Measurements from ENCODE around the gene PRSS21.

Gene PRSS21

DNA sequence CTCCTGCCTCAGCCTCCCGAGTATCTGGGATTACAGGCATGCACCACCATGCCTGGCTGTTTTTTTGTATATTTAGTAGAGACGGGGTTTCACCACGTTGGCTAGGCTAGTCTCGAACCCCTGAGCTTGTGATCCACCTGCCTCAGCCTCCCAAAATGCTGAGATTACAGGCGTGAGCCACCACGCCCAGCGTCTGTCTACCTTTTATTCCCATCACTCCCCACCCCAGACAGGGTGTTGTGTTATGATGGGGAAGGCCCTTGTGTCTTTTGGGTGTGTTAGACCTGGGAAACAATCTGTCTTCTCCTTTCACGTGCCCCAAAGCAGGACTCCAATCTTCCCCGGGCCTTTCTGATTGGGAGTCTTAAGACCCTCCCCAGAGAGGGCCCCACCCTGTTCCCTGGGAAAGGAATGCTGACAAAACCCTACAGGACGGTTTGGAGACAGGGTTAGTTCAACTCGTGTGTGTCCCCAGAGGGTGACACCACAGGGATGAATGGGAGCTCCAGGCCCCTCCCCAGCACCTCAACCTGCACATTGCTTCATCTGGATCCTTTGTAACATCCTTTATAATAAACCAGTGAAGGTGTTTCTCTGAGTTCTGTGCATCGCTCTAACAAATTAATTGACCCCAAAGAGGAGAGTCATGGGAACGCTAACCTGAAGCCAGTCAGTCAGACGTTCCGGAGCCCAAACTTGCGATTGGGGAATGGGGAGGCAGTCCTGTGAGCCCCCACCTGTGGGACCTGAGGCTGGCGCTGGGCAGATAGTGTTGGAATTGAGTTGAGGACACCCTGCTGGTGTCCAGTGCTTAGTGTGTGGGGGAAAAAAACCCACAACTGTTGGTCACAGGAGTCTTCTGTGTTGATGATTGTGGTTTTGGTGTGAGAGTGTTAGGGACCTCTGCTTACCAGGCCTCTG, 36.8 kb upstream of the PRSS21 start:
- no peak for DNase-seq

DNA sequence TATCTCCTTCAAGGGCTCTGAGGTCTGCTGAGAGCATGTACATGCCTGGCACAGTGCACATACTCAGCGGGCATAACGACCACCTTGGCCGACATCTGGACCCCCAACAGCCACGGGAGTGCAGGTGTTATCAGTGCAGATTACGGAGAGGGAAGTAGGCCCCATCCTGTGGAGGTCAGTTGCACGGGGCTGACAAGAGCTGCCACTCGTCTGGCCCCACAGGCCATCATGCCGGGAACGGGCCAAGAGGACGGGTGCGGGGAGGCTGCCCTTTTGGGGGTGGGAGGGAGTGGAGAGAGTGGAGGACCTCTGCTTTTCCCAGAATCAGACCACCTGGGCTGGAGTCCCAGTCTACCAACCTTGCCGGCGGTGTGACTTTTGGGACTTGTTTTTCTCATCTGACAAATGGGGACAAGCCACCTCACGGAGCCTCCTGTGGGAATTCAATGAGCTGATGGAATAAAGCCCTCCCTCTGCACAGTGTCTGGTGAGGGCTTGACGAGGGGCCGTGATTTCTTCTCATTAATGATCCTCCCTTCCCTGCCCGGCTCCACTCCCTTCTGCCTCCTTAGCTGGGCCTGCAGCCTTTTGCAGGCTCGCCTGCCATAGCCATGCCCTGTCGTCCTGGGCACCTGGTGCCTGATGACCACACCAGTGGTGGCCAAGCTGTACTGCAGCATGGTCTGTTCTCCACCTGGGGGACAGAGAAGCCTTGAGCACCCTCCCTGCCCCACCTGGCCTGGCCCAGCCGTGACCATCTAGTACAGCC, 34.3 kb upstream of the PRSS21 start:
- no peak for DNase-seq

DNA sequence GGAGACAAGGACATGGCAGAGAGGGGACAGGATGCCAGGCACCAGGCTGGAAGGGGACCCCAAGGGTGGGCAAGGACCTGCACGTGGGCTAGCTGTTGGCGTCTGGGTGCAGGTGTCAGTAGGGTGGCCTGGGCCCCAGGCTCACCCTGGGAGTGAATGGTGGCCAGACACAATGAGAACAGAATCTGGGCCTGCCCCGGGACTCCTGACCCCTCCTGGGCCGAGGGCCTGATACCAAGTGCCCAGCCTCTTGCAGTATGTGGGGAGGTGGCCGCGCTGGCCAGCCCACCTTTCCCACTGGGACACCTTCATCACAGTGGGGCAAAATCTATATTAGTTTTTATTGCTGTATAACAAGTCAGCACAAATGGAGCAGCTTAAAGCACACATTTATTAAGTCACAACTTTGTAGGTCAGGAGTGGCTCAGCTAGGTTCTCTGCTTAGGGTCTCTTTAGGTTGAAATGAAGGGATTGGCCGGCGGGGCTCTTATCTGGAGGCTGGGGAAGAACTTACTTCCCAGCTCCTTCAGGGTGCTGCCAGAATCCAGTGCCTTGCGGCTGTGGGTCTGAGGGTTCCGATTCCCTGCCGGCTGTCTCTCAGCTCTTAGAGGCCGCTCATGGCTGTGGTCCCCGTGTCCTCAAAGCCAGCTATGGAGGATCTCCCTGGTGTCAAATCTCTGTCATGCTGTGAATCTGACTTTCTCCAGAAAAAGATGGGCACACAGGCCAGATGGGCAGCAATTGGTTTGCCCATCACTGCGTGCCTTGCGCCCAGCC, 33.3 kb upstream of the PRSS21 start:
- DNase-seq: no peak

DNA sequence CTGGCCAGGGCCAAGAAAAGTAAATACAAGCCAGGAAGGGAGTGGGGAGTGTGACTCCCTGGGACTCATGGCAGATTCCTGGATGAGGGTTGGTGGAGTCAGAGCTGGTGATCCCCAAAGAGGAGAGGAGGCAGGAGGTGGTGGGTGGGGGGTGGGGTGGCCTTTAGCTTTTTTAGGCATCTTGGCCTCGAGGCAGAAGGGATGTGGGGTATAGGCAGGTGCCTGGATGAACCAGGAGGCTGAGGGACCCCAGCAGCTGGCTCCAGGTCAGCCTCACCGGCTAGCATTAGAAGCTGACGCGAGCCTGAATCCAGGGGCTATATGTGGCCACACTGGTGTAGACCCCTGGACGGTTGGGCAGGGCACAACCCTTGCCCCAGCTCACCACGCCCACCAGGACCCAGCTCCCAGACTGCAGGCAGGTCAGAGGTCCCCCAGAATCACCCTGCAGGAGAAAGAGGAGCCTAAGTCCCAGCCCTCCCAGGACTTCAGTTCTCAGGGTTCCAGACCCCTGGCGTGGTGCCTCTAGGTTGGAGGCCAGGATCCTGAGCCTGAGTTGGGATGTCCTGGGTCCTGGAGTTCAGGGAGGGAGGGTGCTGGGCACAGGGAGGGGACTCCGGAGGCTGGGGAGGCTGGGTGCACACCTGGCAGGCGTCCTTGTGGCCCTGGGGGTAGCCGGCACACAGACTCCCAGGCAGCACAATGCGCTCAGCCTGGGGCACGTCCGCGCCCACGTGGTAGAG, 32.5 kb upstream of the PRSS21 start:
- no peak for DNase-seq

DNA sequence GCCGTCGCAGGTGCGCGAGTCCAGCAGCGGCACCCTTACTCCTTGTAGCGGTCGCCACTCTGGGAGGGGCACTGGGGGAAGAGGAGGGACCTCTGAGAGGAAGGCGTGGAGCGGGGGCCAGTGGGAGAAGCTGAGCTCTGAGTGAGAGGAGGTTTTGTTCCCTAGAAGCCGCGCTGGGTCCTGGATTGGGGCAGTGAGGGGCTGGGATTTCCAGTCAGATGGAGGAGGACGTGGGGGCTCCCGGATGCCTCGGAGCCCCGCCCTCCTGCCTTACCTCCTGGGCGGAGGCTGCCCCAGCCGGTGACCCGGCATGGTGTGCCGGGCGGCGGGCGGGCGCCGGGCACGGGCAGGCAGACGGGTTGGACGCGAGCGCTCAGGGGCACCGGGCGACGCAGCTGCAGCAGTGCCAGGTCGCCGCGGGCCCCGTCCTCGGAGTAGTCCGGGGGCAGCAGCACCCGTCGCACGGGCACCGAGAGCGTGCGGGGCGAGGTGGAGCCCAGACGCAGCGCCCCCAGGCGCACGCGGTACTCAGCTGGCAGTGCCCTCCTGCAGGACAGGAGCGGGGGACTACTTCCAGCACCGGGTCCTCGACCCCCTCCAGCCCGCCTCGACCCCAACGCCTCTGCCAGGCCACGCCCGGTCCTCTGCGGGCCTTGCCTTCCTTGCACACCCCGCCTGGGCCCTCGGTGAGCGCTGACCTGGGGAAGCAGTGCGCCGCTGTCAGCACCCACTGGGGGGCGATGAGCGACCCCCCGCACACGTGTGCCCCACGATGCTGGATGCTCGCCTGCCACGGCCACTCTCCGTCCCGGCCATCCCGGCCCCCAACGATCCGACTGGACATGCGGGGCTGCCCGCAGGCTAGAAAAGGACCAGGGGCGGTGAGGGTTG, 31.7 kb upstream of the PRSS21 start:
- peak; percentile 13 for DNase-seq

DNA sequence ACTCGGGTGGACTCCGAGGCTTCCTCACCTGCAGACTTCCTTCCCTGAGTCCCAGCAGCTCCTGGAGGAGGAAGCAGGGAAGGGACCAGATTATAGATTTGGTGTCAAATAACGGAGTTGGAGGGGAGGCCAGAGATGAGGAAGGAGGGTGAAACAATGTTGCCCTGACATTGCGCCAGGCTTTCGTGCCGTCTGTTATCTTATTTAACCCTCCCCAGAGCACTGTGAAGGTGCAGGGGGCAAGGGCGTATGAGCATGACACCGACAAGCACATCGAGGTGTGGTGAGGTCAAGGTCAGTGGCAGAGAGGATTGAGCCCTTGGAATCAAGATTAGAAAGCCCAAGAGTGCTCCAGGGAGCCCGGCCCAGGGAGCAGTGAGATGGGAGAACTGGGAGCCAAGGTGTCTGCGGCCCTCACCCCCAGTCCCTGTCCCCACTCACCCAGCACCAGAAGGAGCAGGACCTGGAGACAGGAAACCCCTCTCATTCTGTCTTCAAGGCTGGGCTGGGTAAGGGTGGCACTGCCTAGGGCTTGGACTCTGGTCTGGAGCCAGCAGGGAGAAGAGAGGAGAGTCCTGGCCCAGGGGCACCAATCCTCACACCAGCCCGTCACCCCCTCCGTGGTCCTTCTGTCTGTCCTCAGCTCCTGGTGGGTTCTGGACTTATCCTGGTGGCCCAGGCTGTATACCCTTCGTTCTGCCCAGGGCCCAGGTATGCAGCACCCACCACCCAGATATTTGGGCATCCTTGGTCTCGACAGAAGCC, 30.8 kb upstream of the PRSS21 start:
- DNase-seq: no peak

DNA sequence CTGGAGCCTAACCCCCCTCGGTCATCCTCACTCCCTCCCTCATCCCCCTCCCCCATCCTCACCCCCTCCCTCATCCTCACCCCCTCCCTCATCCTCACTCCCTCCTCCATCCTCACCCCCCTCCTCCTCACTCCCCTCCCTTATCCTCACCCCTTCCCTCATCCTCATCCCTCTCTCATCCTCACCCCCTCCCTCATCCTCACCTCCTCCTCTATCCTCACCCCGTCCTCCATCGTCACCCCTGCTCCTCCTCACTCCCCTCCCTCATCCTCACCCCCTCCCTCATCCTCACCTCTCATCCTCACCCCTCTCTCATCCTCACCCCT, 30.2 kb upstream of the PRSS21 start:
- no peak for DNase-seq

DNA sequence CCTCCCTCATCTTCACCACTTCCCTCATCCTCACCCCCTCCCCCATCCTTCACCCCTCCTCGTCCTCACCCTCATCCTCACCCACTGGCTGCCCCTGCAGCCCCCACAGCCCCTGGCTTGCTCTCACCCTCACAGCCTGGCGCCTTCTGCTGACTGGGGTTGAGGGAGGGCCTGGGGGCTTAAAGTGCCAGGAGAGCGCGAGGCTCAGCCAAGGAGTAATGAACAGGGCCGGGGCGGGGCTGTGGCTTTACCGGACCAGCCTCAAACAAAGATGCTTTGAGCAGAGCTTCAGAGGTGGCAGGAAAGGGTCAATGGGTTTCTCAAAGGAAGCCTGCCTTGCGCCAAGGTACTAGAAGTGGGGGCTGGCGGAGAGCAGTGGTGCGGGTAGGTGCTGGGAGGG, 29.6 kb upstream of the PRSS21 start, which contains the start of gene PRSS33:
Gene PRSS33 (minus strand): TSS at position 155 of the 400 bp plus-strand sequence. CDS start 1,013 bp downstream, outside the sequence.
- no peak for DNase-seq

DNA sequence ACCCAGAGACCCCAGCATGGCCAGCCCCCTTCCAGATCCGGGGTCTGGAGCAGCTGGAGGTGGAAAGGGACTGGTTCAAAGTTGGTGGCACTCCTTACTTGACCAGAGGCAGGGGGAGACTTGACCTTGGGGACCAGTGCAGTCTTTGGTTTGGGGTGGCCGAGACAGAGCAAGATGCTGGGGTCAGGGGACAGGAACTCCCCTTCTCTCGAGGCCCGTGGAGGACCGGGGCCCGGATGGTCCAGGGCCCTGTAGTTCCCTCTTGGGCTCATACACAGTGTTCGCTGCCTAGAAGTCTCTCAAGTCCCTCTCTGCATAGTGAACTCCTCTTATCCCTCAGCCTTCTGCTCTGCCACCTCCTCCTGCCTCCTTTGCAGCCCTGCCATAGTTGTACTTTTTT, 29.1 kb upstream of the PRSS21 start:
- no peak for DNase-seq

DNA sequence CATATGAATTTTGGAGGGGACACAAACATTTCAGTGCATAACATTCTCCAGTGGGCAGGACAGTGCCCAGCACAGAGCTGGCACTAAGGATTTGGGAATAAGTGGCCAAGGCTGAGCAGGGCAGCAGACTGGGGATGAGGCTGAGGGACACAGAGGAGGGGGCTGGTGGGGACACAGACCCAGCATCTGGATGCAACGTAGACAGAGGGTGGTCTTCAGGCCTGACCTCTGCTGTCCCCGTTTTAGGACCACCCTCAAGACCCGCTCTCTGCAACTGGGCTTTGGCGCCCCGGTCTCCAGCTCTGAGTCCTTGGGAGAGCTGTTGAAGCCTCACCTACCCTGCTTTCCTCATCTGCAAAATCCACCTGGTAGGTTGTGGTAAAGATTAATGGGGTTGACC, 26.4 kb upstream of the PRSS21 start:
- DNase-seq: no peak

DNA sequence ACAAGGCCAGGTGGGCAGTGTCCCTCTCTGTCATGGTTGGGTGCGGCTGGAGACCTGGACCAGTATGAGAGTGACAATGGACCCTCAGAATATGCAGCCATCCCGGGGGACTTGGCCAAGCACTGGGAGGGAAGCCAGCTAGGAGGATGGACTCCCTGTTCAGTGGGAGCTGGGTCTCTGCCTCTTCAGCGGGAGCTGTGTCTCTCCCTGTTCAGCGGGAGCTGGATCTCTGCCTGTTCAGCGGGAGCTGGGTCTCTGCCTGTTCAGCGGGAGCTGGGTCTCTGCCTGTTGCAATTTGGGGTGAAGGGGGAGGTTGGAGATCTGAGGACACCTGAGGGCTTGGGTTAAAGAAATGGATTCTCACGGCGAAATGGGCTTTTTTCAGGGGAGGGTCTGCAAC, 25.9 kb upstream of the PRSS21 start:
- DNase-seq: no peak

DNA sequence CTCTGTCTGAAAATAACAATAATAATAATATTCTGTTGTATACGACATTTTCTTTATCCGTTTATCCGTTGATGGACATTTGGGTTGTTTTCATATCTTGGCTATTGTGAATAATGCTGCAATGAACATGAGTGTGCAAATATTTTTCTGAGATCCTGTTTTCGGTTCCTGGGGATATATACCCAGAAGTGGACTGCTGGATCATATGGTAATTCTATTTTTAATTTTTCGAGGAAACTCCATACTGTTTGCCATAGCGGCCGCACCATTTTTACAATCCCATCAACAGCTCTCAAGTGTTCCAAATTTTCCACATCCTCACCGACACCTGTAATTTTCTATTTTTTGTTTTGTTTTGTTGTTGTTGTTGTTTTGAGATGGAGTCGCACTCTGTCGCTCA, 24.1 kb upstream of the PRSS21 start:
- no peak for DNase-seq

DNA sequence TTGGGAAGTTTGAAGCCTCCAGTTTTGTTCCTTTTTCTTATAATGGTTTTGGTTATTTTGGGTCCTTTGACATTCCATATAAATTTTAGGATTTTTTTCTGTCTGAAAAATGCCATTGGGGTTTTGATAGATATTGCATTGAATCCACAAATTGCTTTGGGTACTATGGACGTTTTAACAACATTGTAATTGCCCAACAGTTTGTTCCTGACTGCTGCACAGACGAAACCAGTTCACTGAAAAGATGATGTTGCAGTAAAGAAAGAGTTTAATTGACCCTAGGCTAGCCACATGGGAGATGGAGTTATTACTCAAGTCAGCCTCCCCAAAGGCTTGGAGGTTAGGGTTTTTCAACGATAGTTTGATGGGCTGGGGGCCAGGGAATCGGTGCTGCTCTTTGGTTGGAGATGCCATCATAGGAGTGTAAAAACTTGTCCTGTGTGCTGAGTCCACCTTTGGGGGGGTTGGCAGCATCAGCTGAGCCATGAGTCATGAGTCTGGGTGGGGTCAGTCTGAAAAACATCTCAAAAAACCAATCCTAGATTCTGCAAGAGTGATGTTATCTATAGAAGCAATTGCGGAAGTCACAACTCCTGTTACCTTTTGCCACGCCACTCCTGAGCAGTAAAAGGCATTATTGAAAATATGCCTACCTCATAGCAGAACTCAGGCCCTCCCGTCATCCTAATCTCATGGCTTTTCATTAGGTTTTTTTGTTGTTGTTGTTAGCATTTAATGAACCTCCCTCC, 21.5 kb upstream of the PRSS21 start:
- no peak for DNase-seq

DNA sequence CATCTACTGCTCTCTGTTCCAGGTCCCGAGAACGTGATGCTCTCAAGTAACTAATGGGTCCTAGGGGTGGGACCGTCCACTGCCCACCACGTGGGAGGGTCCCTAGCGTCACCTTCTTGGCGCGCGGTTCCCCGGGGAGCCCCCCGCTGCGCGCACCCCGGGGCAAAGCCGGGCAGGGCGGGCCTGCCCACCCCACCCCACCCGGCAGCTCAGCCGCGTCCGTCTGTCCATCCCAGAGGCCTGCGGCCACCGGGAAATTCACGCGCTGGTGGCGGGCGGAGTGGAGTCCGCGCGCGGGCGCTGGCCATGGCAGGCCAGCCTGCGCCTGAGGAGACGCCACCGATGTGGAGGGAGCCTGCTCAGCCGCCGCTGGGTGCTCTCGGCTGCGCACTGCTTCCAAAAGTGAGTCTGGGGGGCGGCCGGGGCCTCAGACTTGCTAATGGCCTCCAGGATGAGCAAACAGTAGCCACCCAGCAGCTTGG, 18.3 kb upstream of the PRSS21 start:
- DNase-seq: no peak

DNA sequence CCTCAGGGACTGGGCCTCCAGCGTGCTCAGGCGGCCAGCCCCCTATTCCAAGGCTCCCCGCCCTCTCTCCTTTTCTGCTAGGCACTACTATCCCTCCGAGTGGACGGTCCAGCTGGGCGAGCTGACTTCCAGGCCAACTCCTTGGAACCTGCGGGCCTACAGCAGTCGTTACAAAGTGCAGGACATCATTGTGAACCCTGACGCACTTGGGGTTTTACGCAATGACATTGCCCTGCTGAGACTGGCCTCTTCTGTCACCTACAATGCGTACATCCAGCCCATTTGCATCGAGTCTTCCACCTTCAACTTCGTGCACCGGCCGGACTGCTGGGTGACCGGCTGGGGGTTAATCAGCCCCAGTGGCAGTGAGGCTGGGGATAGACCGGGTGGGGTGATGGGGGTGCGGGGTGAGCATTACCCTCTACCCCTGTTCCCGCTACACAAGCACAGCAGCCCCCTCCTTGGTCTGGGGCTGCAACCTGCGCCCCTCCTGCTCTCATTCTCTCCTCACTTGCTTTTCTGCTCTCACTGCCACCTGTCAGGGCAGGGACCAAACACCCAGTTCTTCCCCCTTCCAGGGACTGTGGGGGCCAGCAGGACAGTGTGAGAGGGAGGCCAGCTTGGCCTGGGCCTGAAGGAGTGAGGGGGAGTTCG, 17.7 kb upstream of the PRSS21 start:
- no peak for DNase-seq

DNA sequence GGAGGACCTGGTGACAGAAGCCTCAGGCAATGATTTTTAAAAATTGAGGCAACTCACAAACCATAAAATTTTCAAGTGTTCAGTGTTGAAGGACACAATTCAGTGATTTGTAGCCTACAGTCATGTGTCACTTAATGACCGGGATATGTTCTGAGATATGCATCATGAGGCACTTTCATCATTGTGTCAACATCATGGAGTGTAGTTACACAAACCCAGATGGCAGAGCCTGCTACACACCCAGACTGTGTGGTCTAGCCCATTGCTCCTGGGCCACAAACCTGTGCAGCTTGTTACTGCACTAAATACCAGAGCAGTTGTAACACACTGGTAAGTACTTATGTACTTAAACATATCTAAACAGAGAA, 17.2 kb upstream of the PRSS21 start:
- DNase-seq: no peak

DNA sequence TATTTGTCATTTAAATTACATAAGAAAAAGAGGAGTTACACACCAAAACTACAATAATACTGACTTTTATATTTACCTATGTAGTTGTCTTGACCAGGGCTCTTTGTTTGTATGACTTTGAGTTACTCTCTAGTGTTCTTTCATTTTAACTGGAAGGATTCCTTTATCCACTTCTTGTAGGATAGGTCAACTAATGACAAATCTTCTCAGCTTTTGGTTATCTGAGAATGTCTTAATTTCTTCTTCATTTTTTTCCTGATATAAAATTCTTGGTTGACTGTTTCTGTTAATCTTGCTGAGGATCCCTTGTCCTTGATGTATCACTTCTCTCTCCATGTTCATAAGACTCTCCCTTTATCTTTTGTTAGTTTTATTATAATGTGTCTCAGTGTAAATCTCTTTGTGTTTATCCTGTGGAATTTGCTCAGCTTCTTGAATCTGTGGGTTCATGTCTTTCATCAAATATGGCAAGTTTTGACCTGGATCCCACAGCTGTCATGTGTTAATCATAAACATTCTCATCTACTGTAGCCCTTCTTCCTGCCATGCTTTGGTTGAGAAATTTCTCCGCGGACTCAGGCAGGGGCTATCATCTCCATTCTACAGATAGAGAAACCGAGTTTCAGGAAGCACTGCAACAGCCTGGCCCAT, 13.4 kb upstream of the PRSS21 start:
- DNase-seq: no peak

DNA sequence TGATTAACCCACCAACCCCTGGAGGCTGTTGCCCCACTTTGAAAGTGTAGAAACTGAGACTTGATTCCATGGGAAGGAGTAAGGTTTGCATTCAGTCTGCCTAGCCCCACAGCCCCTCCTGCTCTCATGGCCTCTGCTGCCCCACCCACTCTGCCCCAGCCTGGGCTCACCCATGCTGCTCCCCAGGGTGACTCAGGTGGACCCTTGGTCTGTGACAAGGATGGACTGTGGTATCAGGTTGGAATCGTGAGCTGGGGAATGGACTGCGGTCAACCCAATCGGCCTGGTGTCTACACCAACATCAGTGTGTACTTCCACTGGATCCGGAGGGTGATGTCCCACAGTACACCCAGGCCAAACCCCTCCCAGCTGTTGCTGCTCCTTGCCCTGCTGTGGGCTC, 12.3 kb upstream of the PRSS21 start:
- DNase-seq: no peak

DNA sequence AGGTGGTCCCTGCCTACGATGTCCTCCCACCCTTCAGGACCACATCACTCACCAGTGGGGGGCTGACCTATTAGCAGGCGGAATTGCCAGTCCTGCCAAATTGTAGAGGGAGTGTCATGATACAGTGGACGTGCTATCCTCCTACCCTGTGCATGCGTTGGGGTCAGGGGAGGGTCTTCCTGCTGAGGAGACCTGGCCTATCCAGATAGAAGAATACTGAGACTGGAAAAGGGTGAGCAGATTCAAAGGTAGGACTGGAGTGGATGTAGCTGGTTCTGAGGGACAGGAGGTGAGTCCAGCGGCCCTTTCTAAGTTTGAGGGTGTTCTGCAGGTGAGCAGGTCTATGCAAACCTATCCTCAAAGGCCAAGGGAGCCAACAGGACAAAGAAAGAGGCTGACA, 10.8 kb upstream of the PRSS21 start:
- no peak for DNase-seq
